AG09319 (cell line): ENCODE measurements around the gene RAD50.

Source experiments
- DNase-seq: peaks from one replicate; pipeline ENCODE4 v3.0.0-alpha.2; 2010; ENCODE audit warnings: low read depth; ENCODE audit errors: extremely low read depth
- TF ChIP-seq, protein P1 (sequence below): IDR thresholded peaks from 2 replicates; pipeline ENCODE4 v1.5.1; 2011; ENCODE audit warnings: low read depth, mild to moderate bottlenecking, inconsistent platforms, low read length, moderate library complexity

The RAD50 gene

DNA sequence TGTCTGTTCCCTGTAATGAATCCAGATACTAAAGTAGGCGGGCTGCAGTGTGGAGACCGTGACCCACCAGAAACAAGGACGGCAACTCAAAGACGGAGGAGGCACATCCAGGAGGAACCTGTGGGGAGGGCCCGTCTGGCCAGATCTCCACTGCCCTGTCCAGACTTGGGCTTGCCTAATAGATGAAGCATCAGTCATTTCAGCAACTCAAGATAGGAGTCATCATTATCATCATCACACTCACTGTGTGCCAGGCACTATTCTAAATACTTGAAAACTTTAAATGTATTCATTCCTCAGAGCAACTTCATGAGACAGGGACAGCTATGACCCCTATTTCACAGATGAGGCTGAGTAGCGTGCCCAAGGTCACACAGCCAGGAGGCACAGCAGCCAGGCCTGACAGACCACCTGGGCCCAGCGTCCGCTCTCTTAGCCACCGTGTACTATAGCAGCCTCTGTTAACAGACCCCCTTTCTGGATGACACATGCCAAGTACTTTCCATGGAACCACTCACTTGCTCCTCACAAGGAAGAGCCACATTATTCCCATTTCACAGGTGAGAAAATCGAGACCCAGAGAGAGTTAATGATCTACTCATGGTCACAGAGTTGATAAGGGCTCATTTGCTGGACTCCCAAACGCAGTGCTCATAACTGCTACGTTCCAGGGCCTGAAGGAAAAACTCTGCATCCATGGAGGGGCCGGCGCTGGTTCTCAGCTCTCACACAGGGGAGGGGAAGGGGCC, 112.1 kb downstream of the RAD50 start:
- DNase-seq = no peak
- TF ChIP-seq, protein P1, sequence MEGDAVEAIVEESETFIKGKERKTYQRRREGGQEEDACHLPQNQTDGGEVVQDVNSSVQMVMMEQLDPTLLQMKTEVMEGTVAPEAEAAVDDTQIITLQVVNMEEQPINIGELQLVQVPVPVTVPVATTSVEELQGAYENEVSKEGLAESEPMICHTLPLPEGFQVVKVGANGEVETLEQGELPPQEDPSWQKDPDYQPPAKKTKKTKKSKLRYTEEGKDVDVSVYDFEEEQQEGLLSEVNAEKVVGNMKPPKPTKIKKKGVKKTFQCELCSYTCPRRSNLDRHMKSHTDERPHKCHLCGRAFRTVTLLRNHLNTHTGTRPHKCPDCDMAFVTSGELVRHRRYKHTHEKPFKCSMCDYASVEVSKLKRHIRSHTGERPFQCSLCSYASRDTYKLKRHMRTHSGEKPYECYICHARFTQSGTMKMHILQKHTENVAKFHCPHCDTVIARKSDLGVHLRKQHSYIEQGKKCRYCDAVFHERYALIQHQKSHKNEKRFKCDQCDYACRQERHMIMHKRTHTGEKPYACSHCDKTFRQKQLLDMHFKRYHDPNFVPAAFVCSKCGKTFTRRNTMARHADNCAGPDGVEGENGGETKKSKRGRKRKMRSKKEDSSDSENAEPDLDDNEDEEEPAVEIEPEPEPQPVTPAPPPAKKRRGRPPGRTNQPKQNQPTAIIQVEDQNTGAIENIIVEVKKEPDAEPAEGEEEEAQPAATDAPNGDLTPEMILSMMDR = no peak

DNA sequence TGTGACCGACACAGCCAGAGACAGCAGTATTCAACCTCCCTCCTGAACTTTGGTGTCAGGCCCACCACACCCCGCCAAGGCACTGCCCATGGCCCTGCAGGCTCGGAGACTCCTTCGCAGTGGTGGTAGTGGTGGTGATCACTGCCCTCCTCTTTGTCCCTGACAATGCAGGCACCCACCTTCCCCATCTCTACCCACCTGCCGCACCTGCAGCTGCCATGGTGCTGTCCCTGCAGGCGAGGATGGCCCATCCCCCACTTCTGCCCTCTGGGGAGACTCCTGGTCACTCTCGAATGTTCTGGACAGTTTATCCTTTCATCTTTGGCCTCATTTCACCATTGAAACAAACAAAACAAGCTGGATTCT, 112.7 kb downstream of the RAD50 start:
- DNase-seq = no peak
- TF ChIP-seq, protein P1 = no peak

GRCh38 chr5:132669966-132670882, 113.4 kb downstream of the RAD50 start:
- TF ChIP-seq, protein P1 = no peak
- no peak for DNase-seq

DNA sequence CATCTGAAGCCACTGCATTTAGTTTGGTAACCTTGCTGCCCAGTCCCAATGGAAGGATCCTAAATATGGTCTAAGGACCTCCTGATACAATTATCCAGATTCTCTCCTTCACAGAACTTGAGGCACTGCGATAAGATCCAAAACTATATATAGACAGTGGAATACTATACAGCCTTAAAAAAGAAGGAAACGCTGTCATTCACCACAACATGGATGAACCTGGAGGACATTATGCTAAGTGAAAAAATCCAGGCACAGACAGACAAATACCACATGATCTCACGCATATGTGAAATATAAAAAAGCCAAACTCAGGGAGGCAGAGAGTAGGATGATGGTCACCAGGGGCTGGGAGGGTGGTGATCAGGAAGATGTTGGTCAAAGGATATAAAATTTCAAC, 114.2 kb downstream of the RAD50 start:
- no peak for DNase-seq
- TF ChIP-seq, protein P1 = no peak

- DNase-seq = no peak
- TF ChIP-seq, protein P1 = no peak
Measured at GRCh38 chr5:132673488-132673887, 116.7 kb downstream of the RAD50 start.

DNA sequence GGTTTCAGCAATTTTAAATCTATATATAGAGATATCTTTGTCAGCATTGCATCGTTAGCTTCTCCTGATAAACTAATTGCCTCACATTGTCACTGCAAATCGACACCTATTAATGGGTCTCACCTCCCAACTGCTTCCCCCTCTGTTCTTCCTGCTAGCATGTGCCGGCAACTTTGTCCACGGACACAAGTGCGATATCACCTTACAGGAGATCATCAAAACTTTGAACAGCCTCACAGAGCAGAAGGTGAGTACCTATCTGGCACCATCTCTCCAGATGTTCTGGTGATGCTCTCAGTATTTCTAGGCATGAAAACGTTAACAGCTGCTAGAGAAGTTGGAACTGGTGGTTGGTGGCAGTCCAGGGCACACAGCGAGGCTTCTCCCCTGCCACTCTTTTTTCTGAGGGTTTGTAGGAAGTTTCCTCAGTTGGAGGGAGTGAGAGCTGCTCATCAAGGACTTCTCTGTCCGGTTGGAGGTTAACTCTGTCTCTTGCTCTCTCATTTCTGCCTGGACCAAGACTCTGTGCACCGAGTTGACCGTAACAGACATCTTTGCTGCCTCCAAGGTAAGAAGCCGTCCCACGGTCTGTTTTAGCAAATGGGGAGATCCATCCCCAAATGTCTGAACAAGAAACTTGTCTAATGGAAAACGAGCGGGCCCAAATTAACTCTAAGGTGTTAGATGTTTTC, 117.3 kb downstream of the RAD50 start, which contains the start of gene IL4:
Gene IL4 (plus strand): TSS at position 51 of the 692 bp plus-strand sequence. CDS start 62 bp downstream, at position 113.
- no peak for DNase-seq
- TF ChIP-seq, protein P1 = no peak
